Astrocyte (in vitro differentiated cells and primary cell): ENCODE measurements around the gene FKBP1C. TPM values are rescaled to one million over a fixed set of nuclear protein-coding genes. Genes with fewer than 3 reads are reported as not detected.

Experiments used
- DNase-seq: peaks from one replicate; pipeline ENCODE4 v3.0.0-alpha.2; 2010; ENCODE audit warnings: low read depth
- FAIRE-seq: peaks from 2 replicates; lab custom pipeline; 2011; peaks lifted over from hg19 to GRCh38; lab: Jason Lieb, UNC
- H2AFZ ChIP-seq: 2 replicates; pipeline ENCODE4 v1.6.0; 2012; ENCODE audit warnings: low read depth, low read length, inconsistent platforms
- H3K27ac ChIP-seq: 2 replicates; pipeline ENCODE4 v1.5.1; 2011; ENCODE audit warnings: low read depth, low read length, inconsistent platforms
- H3K27me3 ChIP-seq: 2 replicates; pipeline ENCODE4 v1.6.0; 2011; ENCODE audit warnings: low read length, inconsistent platforms; ENCODE audit not compliant: insufficient read depth
- H3K36me3 ChIP-seq: 2 replicates; pipeline ENCODE4 v1.5.1; 2011; ENCODE audit warnings: low read length, inconsistent platforms; ENCODE audit not compliant: insufficient read depth
- H3K4me1 ChIP-seq: 2 replicates; pipeline ENCODE4 v1.5.1; 2011; ENCODE audit warnings: low read length, inconsistent platforms; ENCODE audit not compliant: insufficient read depth
- H3K4me2 ChIP-seq: 2 replicates; pipeline ENCODE4 v1.6.0; 2012; ENCODE audit warnings: low read length, inconsistent platforms
- H3K4me3 ChIP-seq: 2 replicates; pipeline ENCODE4 v1.5.1; 2011; ENCODE audit warnings: low read depth, mild to moderate bottlenecking, low read length, inconsistent platforms; ENCODE audit not compliant: insufficient read depth
- H3K79me2 ChIP-seq: 2 replicates; pipeline ENCODE4 v1.6.0; 2012; ENCODE audit warnings: mild to moderate bottlenecking, low read length, inconsistent platforms; ENCODE audit not compliant: insufficient read depth
- H3K9ac ChIP-seq: 2 replicates; pipeline ENCODE4 v1.6.0; 2012; ENCODE audit warnings: mild to moderate bottlenecking, low read length, inconsistent platforms
- H3K9me3 ChIP-seq: 2 replicates; pipeline ENCODE4 v1.5.1; 2012; ENCODE audit warnings: low read depth, mild to moderate bottlenecking, low read length, inconsistent platforms; ENCODE audit not compliant: insufficient read depth
- H4K20me1 ChIP-seq: 2 replicates; pipeline ENCODE4 v1.6.0; 2012; ENCODE audit warnings: low read length, inconsistent platforms; ENCODE audit not compliant: insufficient read depth
- H3K27ac Mint-ChIP-seq: one replicate; pipeline ENCODE4 v1.8.0; 2021; ENCODE audit warnings: mild to moderate bottlenecking, mixed read lengths; ENCODE audit not compliant: unreplicated experiment
- H3K27me3 Mint-ChIP-seq: one replicate; pipeline ENCODE4 v1.8.0; 2021; ENCODE audit warnings: low read depth, mixed read lengths; ENCODE audit not compliant: unreplicated experiment
- H3K36me3 Mint-ChIP-seq: one replicate; pipeline ENCODE4 v1.8.0; 2021; ENCODE audit warnings: low read depth, mixed read lengths; ENCODE audit not compliant: unreplicated experiment
- H3K4me1 Mint-ChIP-seq: one replicate; pipeline ENCODE4 v1.8.0; 2021; ENCODE audit warnings: low read depth, mixed read lengths; ENCODE audit not compliant: unreplicated experiment
- H3K4me3 Mint-ChIP-seq: one replicate; pipeline ENCODE4 v1.8.0; 2021; ENCODE audit warnings: mild to moderate bottlenecking, moderate library complexity, mixed read lengths; ENCODE audit not compliant: unreplicated experiment
- H3K9me3 Mint-ChIP-seq: one replicate; pipeline ENCODE4 v1.8.0; 2021; ENCODE audit warnings: mild to moderate bottlenecking, mixed read lengths; ENCODE audit not compliant: unreplicated experiment
- CTCF ChIP-seq: IDR thresholded peaks from 2 replicates; pipeline ENCODE4 v1.5.1; 2011; ENCODE audit warnings: low read depth, mild to moderate bottlenecking, inconsistent platforms, low read length, moderate library complexity; ENCODE audit not compliant: insufficient read depth
- EZH2 ChIP-seq: IDR thresholded peaks from 2 replicates; pipeline ENCODE4 v1.6.1; 2012; ENCODE audit warnings: mild to moderate bottlenecking, low read length, inconsistent platforms; ENCODE audit not compliant: insufficient read depth
- total RNA-seq: library from RNA; stranded (reverse); gene quantifications from 2 replicates; pipeline ENCODE4 v1.2.1, GENCODE V29; 2021

FKBP1C gene
- total RNA-seq, 1 donor from 2014 or later: 0.32 TPM

GRCh38 chr6:63245420-63245819 lies 34.2 kb downstream of the FKBP1C start:
- TF ChIP-seq EZH2: no peak
- TF ChIP-seq CTCF: no peak
- no peak for FAIRE-seq

GRCh38 chr6:63245909-63246308 lies 34.6 kb downstream of the FKBP1C start:
- Histone ChIP-seq H3K27me3 (no peaks in the 10 kb centered on the region), H2AFZ (no peak overlapping the region), H3K4me1 (no peaks in the 10 kb centered on the region), H3K36me3 (no peaks in the 10 kb centered on the region), H3K9ac (no peak overlapping the region), H3K4me2 (no peak overlapping the region), H3K4me3 (no peak overlapping the region), H4K20me1 (no peaks in the 10 kb centered on the region), H3K9me3 (no peaks in the 10 kb centered on the region), H3K79me2 (no peaks in the 10 kb centered on the region), H3K27ac (no peak overlapping the region)
- no peaks in the 10 kb centered on the region for H3K4me1 Mint-ChIP-seq
- no peak for DNase-seq
- H3K27ac Mint-ChIP-seq: no peak overlapping the region
- no peak for TF ChIP-seq EZH2
- no peak for FAIRE-seq
- no peaks in the 10 kb centered on the region for H3K36me3 Mint-ChIP-seq
- H3K9me3 Mint-ChIP-seq: no peaks in the 10 kb centered on the region
- no peak overlapping the region for H3K4me3 Mint-ChIP-seq
- H3K27me3 Mint-ChIP-seq: no peaks in the 10 kb centered on the region

More at GRCh38 chr6:63245420-63245819, 34.2 kb downstream of the FKBP1C start:
- H3K9me3 ChIP-seq: no peaks in the 10 kb centered on the region
- Mint-ChIP-seq H3K4me1 (no peaks in the 10 kb centered on the region), H3K36me3 (no peaks in the 10 kb centered on the region), H3K27me3 (no peaks in the 10 kb centered on the region), H3K27ac (no peak overlapping the region), H3K9me3 (no peaks in the 10 kb centered on the region), H3K4me3 (no peak overlapping the region)
- no peak for DNase-seq
- no peaks in the 10 kb centered on the region for H3K36me3 ChIP-seq
- H3K79me2 ChIP-seq: no peaks in the 10 kb centered on the region
- H3K9ac ChIP-seq: no peak overlapping the region
- no peaks in the 10 kb centered on the region for H3K27me3 ChIP-seq
- no peak overlapping the region for H3K27ac ChIP-seq
- H2AFZ ChIP-seq: no peak overlapping the region
- H3K4me3 ChIP-seq: no peak overlapping the region
- no peaks in the 10 kb centered on the region for H4K20me1 ChIP-seq
- no peak overlapping the region for H3K4me2 ChIP-seq
- no peaks in the 10 kb centered on the region for H3K4me1 ChIP-seq

GRCh38 chr6:63246581-63246980 lies 35.3 kb downstream of the FKBP1C start:
- H3K4me1 ChIP-seq: no peaks in the 10 kb centered on the region
- no peaks in the 10 kb centered on the region for H4K20me1 ChIP-seq
- H3K4me2 ChIP-seq: no peak overlapping the region
- no peak overlapping the region for H3K9ac ChIP-seq
- no peak overlapping the region for H3K27ac Mint-ChIP-seq
- no peaks in the 10 kb centered on the region for H3K4me1 Mint-ChIP-seq
- TF ChIP-seq EZH2 (no peak), CTCF (no peak)
- H3K79me2 ChIP-seq: no peaks in the 10 kb centered on the region
- H3K27ac ChIP-seq: no peak overlapping the region
- no peaks in the 10 kb centered on the region for H3K9me3 Mint-ChIP-seq
- no peak overlapping the region for H2AFZ ChIP-seq
- no peak for DNase-seq
- no peaks in the 10 kb centered on the region for H3K27me3 Mint-ChIP-seq
- no peak overlapping the region for H3K4me3 ChIP-seq
- no peaks in the 10 kb centered on the region for H3K9me3 ChIP-seq
- no peak for FAIRE-seq
- no peaks in the 10 kb centered on the region for H3K36me3 ChIP-seq
- H3K27me3 ChIP-seq: no peaks in the 10 kb centered on the region
- H3K36me3 Mint-ChIP-seq: no peaks in the 10 kb centered on the region
- H3K4me3 Mint-ChIP-seq: no peak overlapping the region
